NCI-H526 treated with DMSO at 0.1 percent for 48 hours (cell line): ENCODE data around the gene TNRC6B.
"Not testable (repeated sequence)": the region's sequence is repeated elsewhere in the genome, so short reads cannot be mapped to it uniquely, and the experiment has no call there.

Experiments
- DNase-seq: peaks from one replicate; lab custom pipeline; 2025; lab: John Stamatoyannopoulos, UW

Gene TNRC6B

GRCh38 chr22:40212121-40212520, 34.4 kb downstream of the TNRC6B start:
- no peak for DNase-seq

DNA sequence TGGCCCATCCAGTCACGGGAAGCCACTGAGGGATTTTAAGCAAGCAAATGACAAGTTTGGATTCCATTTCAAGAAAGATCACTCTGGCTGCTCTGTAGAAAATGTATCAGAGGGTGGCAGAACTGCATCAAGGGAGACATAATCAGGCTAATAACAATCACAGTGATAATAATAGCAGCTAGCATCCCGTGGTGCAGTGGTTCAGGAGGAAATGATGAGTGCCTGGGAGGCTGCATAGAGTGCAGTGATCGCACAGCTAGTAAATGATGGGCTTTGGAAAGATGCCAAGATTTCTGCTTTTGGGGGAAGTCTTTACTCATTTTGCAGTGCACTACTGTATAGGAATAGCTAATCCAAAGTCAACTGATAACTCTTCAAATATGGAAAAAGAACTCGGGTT, 35.8 kb downstream of the TNRC6B start:
- no peak for DNase-seq

GRCh38 chr22:40215266-40215665, 37.5 kb downstream of the TNRC6B start:
- DNase-seq, result no peak

GRCh38 chr22:40216041-40216756, 38.5 kb downstream of the TNRC6B start:
- DNase-seq, result no peak

GRCh38 chr22:40218152-40218551, 40.4 kb downstream of the TNRC6B start:
- no peak for DNase-seq

DNA sequence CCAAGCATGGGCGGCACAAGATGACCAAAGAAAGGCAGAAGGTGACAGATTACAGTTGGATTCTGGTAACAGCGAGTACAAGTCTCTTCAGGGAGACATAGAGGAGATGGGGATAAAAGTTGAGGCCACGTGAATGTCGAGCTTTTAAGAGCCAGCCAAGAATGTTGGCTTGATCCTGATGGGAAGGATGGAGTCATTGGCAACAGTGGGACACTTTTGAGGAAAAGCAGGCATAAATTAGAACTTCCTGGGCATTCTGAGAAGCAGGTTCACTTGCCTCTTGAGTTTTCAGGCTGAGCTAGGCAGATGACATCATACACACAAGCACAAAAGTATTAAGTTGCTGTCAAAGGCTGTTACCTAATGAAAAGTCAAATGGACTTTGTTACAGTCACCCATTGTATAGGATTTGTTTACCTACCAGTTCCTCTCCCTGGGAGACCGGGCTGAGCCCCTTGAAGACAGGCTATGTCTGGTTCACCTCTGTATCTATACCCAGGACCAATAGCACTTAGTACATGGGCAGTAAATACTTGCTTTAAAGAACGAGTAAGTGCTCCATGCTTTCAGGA, 41.1 kb downstream of the TNRC6B start:
- DNase-seq, result no peak

- DNase-seq, result no peak
Observed at GRCh38 chr22:40220316-40221054, 42.8 kb downstream of the TNRC6B start.

GRCh38 chr22:40221055-40221414, 43.3 kb downstream of the TNRC6B start:
- no peak for DNase-seq

DNA sequence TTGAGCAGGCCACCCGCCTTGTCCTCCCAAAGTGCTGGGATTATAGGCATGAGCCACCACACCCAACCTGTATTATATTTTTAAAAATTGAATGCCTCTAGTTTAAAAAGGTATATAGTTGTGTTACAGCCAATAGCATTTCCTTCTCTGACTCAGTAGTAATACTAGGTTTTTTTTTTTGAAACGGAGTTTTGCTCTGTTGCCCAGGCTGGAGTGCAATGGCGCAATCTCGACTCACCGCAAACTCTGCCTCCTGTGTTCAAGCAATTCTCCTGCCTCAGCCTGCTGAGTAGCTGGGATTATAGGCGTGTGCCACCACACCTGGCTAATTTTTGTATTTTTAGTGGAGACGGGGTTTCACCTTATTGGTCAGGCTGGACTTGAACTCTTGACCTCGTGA, 45.3 kb downstream of the TNRC6B start:
- not testable (repeated sequence) for DNase-seq

- no peak for DNase-seq
Observed at GRCh38 chr22:40224702-40225101, 47.0 kb downstream of the TNRC6B start.

- DNase-seq, result no peak
Observed at GRCh38 chr22:40226620-40227019, 48.9 kb downstream of the TNRC6B start.

DNA sequence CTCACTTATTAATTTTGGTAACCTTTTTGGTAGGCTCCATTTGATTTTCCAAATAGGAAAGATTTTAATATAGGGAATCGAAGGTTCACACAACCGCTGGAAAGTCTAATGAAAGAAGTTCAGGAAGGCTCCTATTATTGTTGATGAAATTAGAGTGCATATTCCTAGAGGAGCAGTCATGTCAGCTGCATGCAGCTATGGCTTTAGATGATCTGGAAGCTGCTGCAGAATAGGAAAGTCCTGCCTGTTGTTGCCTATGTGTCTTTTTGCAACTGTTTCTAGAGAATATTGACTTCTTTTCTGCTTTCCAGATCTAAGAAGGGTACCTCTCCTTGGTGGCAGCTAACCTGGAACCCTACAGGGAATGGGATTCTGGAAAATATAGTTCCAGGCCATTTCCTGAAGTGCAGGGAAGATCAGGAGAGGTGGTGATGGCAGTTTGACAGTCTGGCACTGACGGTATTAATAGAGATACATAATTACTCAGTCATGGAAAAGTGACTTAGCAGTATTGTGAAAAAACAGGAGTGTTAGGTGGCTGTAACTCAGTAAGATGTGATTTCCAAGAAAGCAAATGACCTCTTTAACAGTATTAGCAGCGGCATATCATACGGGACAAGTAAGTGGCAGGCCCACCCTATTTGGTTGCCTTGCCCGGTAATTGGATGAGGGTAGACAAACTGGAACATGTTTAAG, 54.0 kb downstream of the TNRC6B start:
- DNase-seq, result no peak

- DNase-seq, result no peak
Observed at GRCh38 chr22:40232624-40233023, 54.9 kb downstream of the TNRC6B start.

- DNase-seq, result no peak
Observed at GRCh38 chr22:40233886-40234285, 56.2 kb downstream of the TNRC6B start.

DNA sequence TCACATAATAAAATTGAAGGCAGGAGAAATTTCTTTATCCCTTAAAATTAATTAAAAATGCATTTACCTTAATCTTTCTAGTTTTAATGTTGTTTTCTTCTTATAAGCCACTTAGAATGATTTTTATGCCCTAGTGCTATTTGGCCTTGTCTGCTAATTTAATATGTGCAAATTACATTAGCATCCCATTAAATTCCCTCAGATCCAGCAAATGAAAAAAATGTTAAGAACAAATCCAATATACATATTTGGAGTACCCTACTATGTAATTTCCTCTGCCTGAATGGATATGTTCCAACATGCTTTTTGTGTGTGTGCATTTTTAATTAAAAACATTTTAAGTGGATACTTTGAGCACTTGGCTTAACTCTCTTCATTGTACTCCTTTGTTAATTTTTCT, 56.9 kb downstream of the TNRC6B start:
- DNase-seq, result no peak

- no peak for DNase-seq
Observed at GRCh38 chr22:40235308-40235707, 57.6 kb downstream of the TNRC6B start.

DNA sequence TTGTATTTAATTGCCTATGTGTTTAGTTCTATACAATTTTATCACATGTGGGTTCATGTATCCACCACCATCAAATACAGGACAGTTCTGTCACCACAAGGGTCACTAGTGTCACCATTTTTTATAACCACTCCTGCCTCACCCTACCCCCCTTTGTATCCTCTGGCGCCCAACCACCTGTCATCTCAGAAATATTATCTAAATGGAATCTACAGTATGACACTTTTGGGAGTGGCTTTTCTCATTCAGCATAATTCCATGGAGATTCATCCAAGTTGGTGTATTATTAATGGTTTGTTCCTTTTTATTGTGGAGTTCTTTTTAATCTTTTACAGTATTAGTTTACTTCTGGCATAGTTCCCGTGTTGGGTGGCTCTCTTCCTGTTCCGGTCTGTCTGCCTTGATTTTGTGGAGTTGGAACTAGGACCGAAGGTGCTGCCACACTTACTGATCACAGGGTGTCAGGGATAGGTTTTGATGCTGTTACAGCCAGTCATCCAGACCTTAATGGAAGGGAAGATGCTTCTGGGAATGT, 58.5 kb downstream of the TNRC6B start:
- DNase-seq, result no peak

DNA sequence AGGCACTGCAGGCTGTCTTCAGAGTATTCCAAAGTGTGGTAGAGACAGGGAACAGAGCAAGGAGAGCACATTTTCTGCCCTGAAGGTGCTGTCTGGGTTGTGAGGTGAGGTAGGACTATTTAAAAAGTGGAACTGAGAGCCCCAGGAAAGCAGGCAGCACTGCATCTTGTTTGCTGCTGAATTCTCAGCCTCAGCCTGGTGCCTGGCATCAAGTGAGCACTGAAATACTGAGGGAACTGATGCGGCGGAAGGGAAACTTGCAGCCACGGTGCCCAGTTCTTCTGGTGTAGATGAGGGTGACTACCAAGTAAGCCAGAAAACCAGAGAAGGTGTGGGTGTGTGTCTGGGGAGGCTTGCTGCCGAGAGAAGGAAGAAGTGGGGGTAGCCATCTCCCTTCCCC, 59.5 kb downstream of the TNRC6B start:
- DNase-seq, result no peak

- DNase-seq, result no peak
Observed at GRCh38 chr22:40237788-40238424, 60.2 kb downstream of the TNRC6B start.

DNA sequence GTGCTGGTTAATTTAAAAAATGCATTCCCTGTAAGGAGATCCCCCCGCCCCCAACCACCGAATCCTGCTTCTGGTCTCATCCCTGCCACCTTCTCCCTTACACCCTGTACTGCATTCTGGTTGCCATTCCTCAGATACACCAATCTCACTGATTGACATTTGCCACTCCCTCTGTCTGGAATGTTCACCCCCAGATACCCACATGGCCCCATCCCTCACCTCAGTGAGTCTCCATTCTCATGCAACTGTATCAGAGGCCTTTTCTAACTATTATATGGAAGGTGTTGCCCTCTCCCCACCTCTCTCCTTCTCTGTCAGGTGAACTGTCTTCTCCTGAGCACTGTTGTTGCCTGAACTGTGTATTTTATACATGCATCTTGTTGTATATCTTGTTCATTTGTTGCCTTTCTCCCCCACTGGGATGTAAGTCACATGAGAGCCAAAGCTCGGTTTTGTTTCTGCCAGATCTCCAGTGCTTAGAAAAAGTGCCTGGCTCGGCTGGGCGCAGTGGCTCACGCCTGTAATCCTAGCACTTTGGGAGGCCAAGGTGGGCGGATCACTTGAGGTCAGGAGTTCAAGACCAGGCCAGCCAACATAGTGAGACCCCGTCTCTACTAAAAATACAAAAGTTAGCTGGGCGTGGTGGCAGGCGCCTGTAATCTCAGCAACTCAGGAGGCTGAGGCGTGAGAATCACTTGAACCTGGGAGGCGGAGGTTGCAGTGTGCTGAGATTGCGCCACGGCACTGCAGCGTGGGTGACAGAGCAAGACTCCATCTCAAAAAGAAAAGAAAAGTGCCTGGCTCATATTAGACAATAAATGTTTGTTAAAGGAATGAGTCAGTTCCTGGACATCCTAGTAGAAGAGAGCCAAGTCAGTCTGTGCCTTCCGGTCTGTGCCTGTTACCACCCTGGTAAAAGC, 61.0 kb downstream of the TNRC6B start:
- no peak for DNase-seq

GRCh38 chr22:40239345-40239683, 61.6 kb downstream of the TNRC6B start:
- DNase-seq, result no peak
